Lung (tissue), 12 donors: ENCODE results near the gene NRG2. TPM values are rescaled to one million over a fixed set of nuclear protein-coding genes. Genes with fewer than 3 reads are reported as not detected.
A peak's percentile ranks its signal among the peaks of the same experiment; 100 is the strongest.

Experiments used
- ATAC-seq: fragments of 200-7000 bp; cut with Tn5 transposase; one replicate; pipeline ENCODE4 v1.9.1; 2020; ENCODE audit warnings: moderate number of reproducible peaks; ENCODE audit not compliant: insufficient read depth, low FRiP score
- DNase-seq, 3 donors: peaks; one replicate each; pipeline ENCODE4 v3.0.0-alpha.2; 2013 to 2017
- H3K27ac ChIP-seq, 2 donors: one replicate each; pipeline ENCODE4 v1.5.1; 2013; ENCODE audit warnings: mild to moderate bottlenecking in 2 of 2, moderate library complexity in 2 of 2, control low read depth in 1 of 2, inconsistent platforms in 1 of 2, low read depth in 1 of 2, low read length in 1 of 2
- H3K27me3 ChIP-seq, 3 donors: one replicate each; pipeline ENCODE4 v1.5.1; 2013; ENCODE audit warnings: low read length in 2 of 3; ENCODE audit not compliant: control insufficient read depth in 3 of 3, insufficient read depth in 3 of 3
- H3K36me3 ChIP-seq, 4 donors: one replicate each; pipeline ENCODE4 v1.5.1; 2013; ENCODE audit warnings: low read length in 4 of 4, mild to moderate bottlenecking in 1 of 4, moderate library complexity in 1 of 4; ENCODE audit not compliant: control insufficient read depth in 4 of 4, insufficient read depth in 4 of 4
- H3K4me1 ChIP-seq, 5 donors: one replicate each; pipeline ENCODE4 v1.5.1; 2013; ENCODE audit warnings: low read length in 5 of 5, mild to moderate bottlenecking in 2 of 5, moderate library complexity in 1 of 5; ENCODE audit not compliant: control insufficient read depth in 5 of 5, insufficient read depth in 5 of 5
- H3K4me3 ChIP-seq: one replicate; pipeline ENCODE4 v1.5.1; 2013; ENCODE audit warnings: mild to moderate bottlenecking, control low read depth, moderate library complexity
- H3K9ac ChIP-seq, 2 donors: one replicate each; pipeline ENCODE4 v1.5.1; 2013; ENCODE audit warnings: low read length in 2 of 2, control low read depth in 1 of 2; ENCODE audit not compliant: insufficient read depth in 1 of 2
- H3K9me3 ChIP-seq, 4 donors: one replicate each; pipeline ENCODE4 v1.5.1; 2013; ENCODE audit warnings: low read length in 3 of 4, mild to moderate bottlenecking in 1 of 4, moderate library complexity in 1 of 4; ENCODE audit not compliant: control insufficient read depth in 4 of 4, insufficient read depth in 3 of 4
- whole genome bisulfite sequencing, 2 donors: extraction: QIAGEN DNeasy Blood & Tissue Kit; methylation state at CpG; one replicate each; pipeline ENCODE4 v1.1.7; 2013; 5-methylcytosine and 5-hydroxymethylcytosine counted together
- polyA plus RNA-seq, 2 donors: library from polyadenylated mRNA; stranded (reverse); fragments of 200-250 nt; gene quantifications; one replicate each; pipeline ENCODE4 v1.2.1, GENCODE V29; 2013
- total RNA-seq, 2 donors: library from RNA; depleted of rRNA in 1 of 2; stranded (reverse); fragments of >200 nt in 1 of 2; gene quantifications; one replicate each; pipeline ENCODE4 v1.2.1, GENCODE V29; 2014 to 2021
- TF ChIP-seq, protein P1 (sequence below): IDR thresholded peaks from 2 replicates; pipeline ENCODE4 v1.5.1; 2012; ENCODE audit warnings: mild to moderate bottlenecking; ENCODE audit errors: control extremely low read depth, extremely low read depth
- donor health status: control.
- donor health status: control.
- donor health status: Bipolar disorder and iron deficiency.
- donor health status: healthy.
- donor health status: DM: yes; HTN: yes; CAD: no.

NRG2 gene
- total and polyA plus RNA-seq, 4 donors: 0.41 to 3.0 (median 1.0) TPM

GRCh38 chr5:139863361-139863760 is 179.7 kb downstream of the NRG2 start:
- Histone ChIP-seq H3K27ac (no peak overlapping the region), H3K27me3 (no peaks in the 10 kb centered on the region), H3K36me3 (peaks cover 0 to 9% (median 1%) of the 10 kb centered on the region in 4 donors), H3K4me1 (peaks cover 0 to 38% (median 4%) of the 10 kb centered on the region in 5 donors), H3K9ac (no peak overlapping the region), H3K9me3 (no peaks in the 10 kb centered on the region), H3K4me3 (no peak overlapping the region)
- TF ChIP-seq, protein P1, sequence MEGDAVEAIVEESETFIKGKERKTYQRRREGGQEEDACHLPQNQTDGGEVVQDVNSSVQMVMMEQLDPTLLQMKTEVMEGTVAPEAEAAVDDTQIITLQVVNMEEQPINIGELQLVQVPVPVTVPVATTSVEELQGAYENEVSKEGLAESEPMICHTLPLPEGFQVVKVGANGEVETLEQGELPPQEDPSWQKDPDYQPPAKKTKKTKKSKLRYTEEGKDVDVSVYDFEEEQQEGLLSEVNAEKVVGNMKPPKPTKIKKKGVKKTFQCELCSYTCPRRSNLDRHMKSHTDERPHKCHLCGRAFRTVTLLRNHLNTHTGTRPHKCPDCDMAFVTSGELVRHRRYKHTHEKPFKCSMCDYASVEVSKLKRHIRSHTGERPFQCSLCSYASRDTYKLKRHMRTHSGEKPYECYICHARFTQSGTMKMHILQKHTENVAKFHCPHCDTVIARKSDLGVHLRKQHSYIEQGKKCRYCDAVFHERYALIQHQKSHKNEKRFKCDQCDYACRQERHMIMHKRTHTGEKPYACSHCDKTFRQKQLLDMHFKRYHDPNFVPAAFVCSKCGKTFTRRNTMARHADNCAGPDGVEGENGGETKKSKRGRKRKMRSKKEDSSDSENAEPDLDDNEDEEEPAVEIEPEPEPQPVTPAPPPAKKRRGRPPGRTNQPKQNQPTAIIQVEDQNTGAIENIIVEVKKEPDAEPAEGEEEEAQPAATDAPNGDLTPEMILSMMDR: no peak
- DNase-seq (peak; percentile 86 to 95 (median 89)), ATAC-seq (no peak)
- WGBS, 2 donors: 48 to 79% methylated on average over 9 of the region's 9 CpGs

- no peaks in the 10 kb centered on the region for H3K9me3 ChIP-seq
- H3K27me3 ChIP-seq: no peaks in the 10 kb centered on the region
- H3K27ac ChIP-seq: no peak overlapping the region
- peaks cover 0 to 9% (median 1%) of the 10 kb centered on the region in 4 donors for H3K36me3 ChIP-seq
- DNase-seq (no peak), ATAC-seq (no peak)
- 71 to 94% methylated on average over 2 of the region's 2 CpGs for WGBS, 2 donors
- TF ChIP-seq, protein P1: no peak
- H3K4me1 ChIP-seq: peaks cover 0 to 38% (median 4%) of the 10 kb centered on the region in 5 donors
- no peak overlapping the region for H3K9ac ChIP-seq
- H3K4me3 ChIP-seq: no peak overlapping the region
Measured at GRCh38 chr5:139862803-139863202, 180.3 kb downstream of the NRG2 start.

DNA sequence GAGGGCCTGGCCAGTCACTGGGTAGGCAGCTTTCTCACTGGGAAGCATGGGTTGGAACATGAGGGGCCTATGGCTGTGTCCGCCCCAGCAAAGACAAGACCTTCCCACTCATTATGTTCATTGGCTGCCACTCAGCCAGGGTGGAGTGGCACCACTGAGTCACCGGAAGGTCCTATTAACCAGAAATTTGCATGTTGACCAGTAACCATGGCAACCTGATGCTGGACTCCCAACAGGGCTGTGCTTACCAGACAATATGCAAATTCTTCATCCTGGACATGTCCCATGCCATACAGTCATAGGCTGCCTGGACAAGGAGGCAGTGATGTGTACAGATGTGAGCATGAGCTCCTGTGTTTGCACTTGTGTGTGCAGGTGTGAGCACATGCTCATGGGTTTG is 180.8 kb downstream of the NRG2 start:
- Histone ChIP-seq H3K27me3 (no peaks in the 10 kb centered on the region), H3K36me3 (peaks cover 0 to 8% (median 1%) of the 10 kb centered on the region in 4 donors), H3K9ac (no peak overlapping the region), H3K4me1 (peaks cover 0 to 38% (median 4%) of the 10 kb centered on the region in 5 donors), H3K27ac (no peak overlapping the region), H3K4me3 (no peak overlapping the region), H3K9me3 (no peaks in the 10 kb centered on the region)
- no peak for ATAC-seq
- 86 to 98% methylated on average over 2 of the region's 2 CpGs for WGBS, 2 donors
- peak in 2 of 3 donors; percentile 39 to 53 for DNase-seq
- TF ChIP-seq, protein P1: no peak

GRCh38 chr5:139861889-139862207 is 181.3 kb downstream of the NRG2 start:
- WGBS, 2 donors: 85 to 94% methylated on average over 4 of the region's 4 CpGs
- TF ChIP-seq, protein P1: no peak
- DNase-seq: no peak
- peaks cover 0 to 4% (median under 1%) of the 10 kb centered on the region in 4 donors for H3K36me3 ChIP-seq
- H3K9me3 ChIP-seq: no peaks in the 10 kb centered on the region
- H3K27me3 ChIP-seq: no peaks in the 10 kb centered on the region
- no peak overlapping the region for H3K9ac ChIP-seq
- H3K27ac ChIP-seq: no peak overlapping the region
- ATAC-seq: no peak
- no peak overlapping the region for H3K4me3 ChIP-seq
- peaks cover 0 to 38% (median 4%) of the 10 kb centered on the region in 5 donors for H3K4me1 ChIP-seq
